Sigmoid colon (tissue), 7 donors: Measurements from ENCODE around the gene CHCHD6. TPM values are rescaled to one million over a fixed set of nuclear protein-coding genes. Genes with fewer than 3 reads are reported as not detected.

ENCODE experiments used
- DNase-seq: peaks from one replicate; pipeline ENCODE4 v3.0.0-alpha.2; 2019
- H3K27ac ChIP-seq, 4 donors: fragments of 200-600 bp; sonication (generic); one replicate each; pipeline ENCODE4 v1.5.1; 2016 to 2019; ENCODE audit warnings: mild to moderate bottlenecking in 1 of 4
- H3K27me3 ChIP-seq, 3 donors: fragments of 200-600 bp; sonication (generic); one replicate each; pipeline ENCODE4 v1.5.1; 2019; ENCODE audit warnings: mild to moderate bottlenecking in 1 of 3
- H3K36me3 ChIP-seq, 4 donors: fragments of 200-600 bp; sonication (generic); one replicate each; pipeline ENCODE4 v1.5.1; 2016 to 2019
- H3K4me1 ChIP-seq, 4 donors: fragments of 200-600 bp; sonication (generic); one replicate each; pipeline ENCODE4 v1.5.1; 2017 to 2019
- H3K4me3 ChIP-seq, 4 donors: fragments of 200-600 bp; sonication (generic); one replicate each; pipeline ENCODE4 v1.5.1; 2017 to 2019; ENCODE audit warnings: mild to moderate bottlenecking in 2 of 4, moderate library complexity in 1 of 4
- H3K9me3 ChIP-seq, 4 donors: fragments of 200-600 bp in 3 of 4; sonication (generic) in 3 of 4; one replicate each; pipeline versions ENCODE4 v1.5.1 to v1.6.1; 2013 to 2019
- CTCF ChIP-seq, 4 experiments: fragments of 450-650 bp in 3 of 4; fragments of 200-600 bp in 1 of 4; IDR thresholded peaks; one replicate each; pipeline ENCODE4 v1.5.1; 2016 to 2019; ENCODE audit warnings: antibody characterized with exemption in 4 of 4, mild to moderate bottlenecking in 3 of 4, moderate library complexity in 2 of 4
- EP300 ChIP-seq, 4 donors: sonication (generic); formaldehyde crosslinking; IDR thresholded peaks; one replicate each; pipeline ENCODE4 v1.6.1; 2017; ENCODE audit warnings: antibody characterized with exemption in 4 of 4
- POLR2A ChIP-seq, 2 donors: fragments of 450-650 bp; IDR thresholded peaks; one replicate each; pipeline ENCODE4 v1.6.1; 2016; ENCODE audit warnings: antibody characterized with exemption in 2 of 2, mild to moderate bottlenecking in 2 of 2, moderate library complexity in 2 of 2
- POLR2AphosphoS5 ChIP-seq, 4 donors: sonication (generic); formaldehyde crosslinking; IDR thresholded peaks; one replicate each; pipeline ENCODE4 v1.6.1; 2017; ENCODE audit warnings: antibody characterized with exemption in 4 of 4
- WGBS, 2 donors: extraction: QIAGEN DNeasy Blood & Tissue Kit; methylation state at CpG; one replicate each; pipeline ENCODE4 v1.1.7; 2013; 5-methylcytosine and 5-hydroxymethylcytosine counted together
- intact Hi-C: fragments of 100-400 bp; cut with DNase I; formaldehyde crosslinking; loops from one replicate; pipeline ENCODE4 v1.15.1; 2023
- polyA plus RNA-seq, 3 donors: library from polyadenylated mRNA; stranded (reverse); fragments of 200-250 nt; gene quantifications; one replicate each; pipeline ENCODE4 v1.2.3, GENCODE V29; 2013
- total RNA-seq, 4 donors: library from RNA; depleted of rRNA; stranded (reverse); fragments of >200 nt; gene quantifications; one replicate each; pipeline ENCODE4 v1.1.0, GENCODE V29; 2016
- donor health status: healthy with polysubstance abuse.
- donor health status: Bipolar disorder and iron deficiency.
- donor health status: healthy.

CHCHD6 gene
- total and polyA plus RNA-seq, 7 donors = 8.0 to 20.9 (median 14.4) TPM

GRCh38 chr3:126713199-126713598 lies 9.2 kb downstream of the CHCHD6 start:
- Histone ChIP-seq H3K9me3 (no peaks in the 10 kb centered on the region), H3K36me3 (no peaks in the 10 kb centered on the region), H3K4me1 (no peaks in the 10 kb centered on the region), H3K27ac (no peak overlapping the region), H3K27me3 (no peaks in the 10 kb centered on the region), H3K4me3 (no peak overlapping the region)
- intact Hi-C loops = no loop called here
- DNase-seq = no peak
- TF ChIP-seq CTCF (IDR thresholded peaks at IDR 0.05) (no peak), POLR2A (IDR thresholded peaks at IDR 0.05) (no peak), EP300 (IDR thresholded peaks at IDR 0.05) (no peak), POLR2AphosphoS5 (IDR thresholded peaks at IDR 0.05) (no peak)
- 95 to 97% methylated on average over 7 of the region's 7 CpGs for WGBS, 2 donors

- TF ChIP-seq POLR2AphosphoS5 (IDR thresholded peaks at IDR 0.05) (no peak), POLR2A (IDR thresholded peaks at IDR 0.05) (no peak), CTCF (IDR thresholded peaks at IDR 0.05) (no peak), EP300 (IDR thresholded peaks at IDR 0.05) (no peak)
- H3K27me3 ChIP-seq = no peaks in the 10 kb centered on the region
- DNase-seq = no peak
- no peaks in the 10 kb centered on the region for H3K4me1 ChIP-seq
- no peaks in the 10 kb centered on the region for H3K36me3 ChIP-seq
- intact Hi-C loops = no loop called here
- H3K4me3 ChIP-seq = no peak overlapping the region
- H3K9me3 ChIP-seq = no peaks in the 10 kb centered on the region
- WGBS, 2 donors = 95% methylated on average over 14 of the region's 14 CpGs
- H3K27ac ChIP-seq = no peak overlapping the region
Observed at GRCh38 chr3:126714276-126714900, 10.3 kb downstream of the CHCHD6 start.

- no peaks in the 10 kb centered on the region for H3K27me3 ChIP-seq
- intact Hi-C loops = no loop called here
- H3K4me3 ChIP-seq = no peak overlapping the region
- H3K36me3 ChIP-seq = no peaks in the 10 kb centered on the region
- H3K9me3 ChIP-seq = no peaks in the 10 kb centered on the region
- no peak for TF ChIP-seq POLR2A (IDR thresholded peaks at IDR 0.05)
- no peak for TF ChIP-seq EP300 (IDR thresholded peaks at IDR 0.05)
- no peak for TF ChIP-seq CTCF (IDR thresholded peaks at IDR 0.05)
- no peak for TF ChIP-seq POLR2AphosphoS5 (IDR thresholded peaks at IDR 0.05)
- 83 to 89% methylated on average over 6 of the region's 6 CpGs for WGBS, 2 donors
- no peaks in the 10 kb centered on the region for H3K4me1 ChIP-seq
- no peak overlapping the region for H3K27ac ChIP-seq
- no peak for DNase-seq
Observed at GRCh38 chr3:126714921-126715320, 10.9 kb downstream of the CHCHD6 start.

GRCh38 chr3:126715432-126715831 lies 11.4 kb downstream of the CHCHD6 start:
- WGBS, 2 donors = 20 to 69% methylated on average over 1 of the region's 1 CpG
- Histone ChIP-seq H3K27ac (no peak overlapping the region), H3K4me3 (no peak overlapping the region), H3K36me3 (no peaks in the 10 kb centered on the region), H3K27me3 (no peaks in the 10 kb centered on the region), H3K4me1 (no peaks in the 10 kb centered on the region), H3K9me3 (no peaks in the 10 kb centered on the region)
- no peak for TF ChIP-seq POLR2A (IDR thresholded peaks at IDR 0.05)
- no peak for TF ChIP-seq EP300 (IDR thresholded peaks at IDR 0.05)
- TF ChIP-seq POLR2AphosphoS5 (IDR thresholded peaks at IDR 0.05) = no peak
- no peak for TF ChIP-seq CTCF (IDR thresholded peaks at IDR 0.05)
- intact Hi-C loops = no loop called here
- no peak for DNase-seq

- Histone ChIP-seq H3K27me3 (no peaks in the 10 kb centered on the region), H3K27ac (no peak overlapping the region), H3K36me3 (no peaks in the 10 kb centered on the region), H3K9me3 (no peaks in the 10 kb centered on the region), H3K4me1 (no peaks in the 10 kb centered on the region), H3K4me3 (no peak overlapping the region)
- no peak for DNase-seq
- intact Hi-C loops = no loop called here
- 71 to 85% methylated on average over 7 of the region's 7 CpGs for WGBS, 2 donors
- TF ChIP-seq EP300 (IDR thresholded peaks at IDR 0.05) (no peak), CTCF (IDR thresholded peaks at IDR 0.05) (no peak), POLR2A (IDR thresholded peaks at IDR 0.05) (no peak), POLR2AphosphoS5 (IDR thresholded peaks at IDR 0.05) (no peak)
Observed at GRCh38 chr3:126716057-126716456, 12.0 kb downstream of the CHCHD6 start.
